SK-N-SH (cell line): Measurements from ENCODE around the gene TP53TG5. TPM values are rescaled to one million over a fixed set of nuclear protein-coding genes. Genes with fewer than 3 reads are reported as not detected.

Source experiments
- CTCF ChIA-PET: fragments of 300-600, 350-600 bp; formaldehyde crosslinking; extraction: SDS; loops from one replicate; lab custom pipeline; 2021; lab: Yijun Ruan, JAX
- POLR2A ChIA-PET: fragments of 350-600 bp; sonication (Branson Sonifier 250); formaldehyde crosslinking; extraction: SDS; loops from one replicate; lab custom pipeline; 2020; ENCODE audit warnings: antibody characterized with exemption, inconsistent platforms; lab: Yijun Ruan, JAX
- DNase-seq: peaks from one replicate; pipeline ENCODE4 v3.0.0; 2012
- H2AFZ ChIP-seq: fragments of 200-600 bp; sonication (generic); 2 replicates; pipeline ENCODE4 v1.8.1; 2016; ENCODE audit warnings: antibody characterized with exemption, mild to moderate bottlenecking, low read depth
- H3F3A ChIP-seq: fragments of 200-600 bp; sonication (generic); replicated peaks from 2 replicates; pipeline ENCODE3; 2016; ENCODE audit warnings: antibody characterized with exemption, mild to moderate bottlenecking; ENCODE audit not compliant: insufficient read depth
- H3K27ac ChIP-seq, 2 experiments: fragments of 200-500 bp in 1 of 2; fragments of 200-600 bp in 1 of 2; sonication (Bioruptor generic) in 1 of 2; sonication (generic), shearing (Covaris generic) in 1 of 2; 2 replicates each; pipeline versions ENCODE4 v1.5.1 to v1.6.1; 2014 to 2016; ENCODE audit warnings: low read depth in 2 of 2, inconsistent platforms in 1 of 2, low read length in 1 of 2, mild to moderate bottlenecking in 1 of 2, mixed read lengths in 1 of 2
- H3K27me3 ChIP-seq: fragments of 200-600 bp; sonication (generic), shearing (Covaris generic); 2 replicates; pipeline ENCODE4 v1.6.1; 2016; ENCODE audit warnings: mixed run types; ENCODE audit not compliant: insufficient read depth
- H3K36me3 ChIP-seq, 2 experiments: fragments of 200-500 bp in 1 of 2; fragments of 200-600 bp in 1 of 2; sonication (Bioruptor generic) in 1 of 2; sonication (generic) in 1 of 2; replicated peaks in 1 of 2; 2 replicates each; pipeline versions ENCODE3 to v1.5.1; 2014 to 2016; ENCODE audit warnings: low read length in 1 of 2, mild to moderate bottlenecking in 1 of 2; ENCODE audit not compliant: insufficient read depth in 2 of 2, control insufficient read depth in 1 of 2
- H3K4me1 ChIP-seq, 2 experiments: fragments of 200-500 bp in 1 of 2; fragments of 200-600 bp in 1 of 2; sonication (Bioruptor generic) in 1 of 2; sonication (generic), shearing (Covaris generic) in 1 of 2; 2 replicates each; pipeline versions ENCODE4 v1.5.1 to v1.6.1; 2014 to 2016; ENCODE audit warnings: low read depth in 1 of 2, low read length in 1 of 2, mixed run types in 1 of 2; ENCODE audit not compliant: insufficient read depth in 2 of 2, control insufficient read depth in 1 of 2
- H3K4me2 ChIP-seq: fragments of 200-600 bp; sonication (generic), shearing (Covaris generic); 2 replicates; pipeline ENCODE4 v1.6.1; 2017; ENCODE audit warnings: mixed run types
- H3K4me3 ChIP-seq, 2 experiments: fragments of 200-500 bp in 1 of 2; fragments of 200-600 bp in 1 of 2; sonication (Bioruptor generic) in 1 of 2; sonication (generic), shearing (Covaris generic) in 1 of 2; 2 replicates each; pipeline versions ENCODE4 v1.5.1 to v1.8.1; 2014 to 2016; ENCODE audit warnings: low read depth in 2 of 2, inconsistent platforms in 1 of 2, low read length in 1 of 2, mild to moderate bottlenecking in 1 of 2, mixed read lengths in 1 of 2, moderate library complexity in 1 of 2
- H3K79me2 ChIP-seq: fragments of 200-600 bp; sonication (generic); 2 replicates; pipeline ENCODE4 v1.8.1; 2017; ENCODE audit warnings: mild to moderate bottlenecking; ENCODE audit not compliant: insufficient read depth
- H3K9ac ChIP-seq: fragments of 200-600 bp; sonication (generic); 2 replicates; pipeline ENCODE4 v1.6.1; 2017; ENCODE audit warnings: mixed run types
- H3K9me2 ChIP-seq: fragments of 200-600 bp; sonication (generic); 2 replicates; pipeline ENCODE4 v1.6.1; 2017; ENCODE audit warnings: mixed run types
- H3K9me3 ChIP-seq: fragments of 200-600 bp; sonication (generic); 2 replicates; pipeline ENCODE4 v1.6.1; 2017; ENCODE audit warnings: mixed run types, mild to moderate bottlenecking, moderate library complexity
- H4K20me1 ChIP-seq: fragments of 200-600 bp; sonication (generic); 2 replicates; pipeline ENCODE4 v1.6.1; 2017; ENCODE audit warnings: mild to moderate bottlenecking, mixed run types; ENCODE audit not compliant: insufficient read depth
- CHD2 ChIP-seq: fragments of 150-350 bp; IDR thresholded peaks from 2 replicates; pipeline ENCODE4 v1.6.1; 2018; ENCODE audit warnings: low read length; ENCODE audit not compliant: partially characterized antibody
- ELF1 ChIP-seq: IDR thresholded peaks from 2 replicates; pipeline ENCODE4 v1.4.0; 2012
- EP300 ChIP-seq, 2 experiments: IDR thresholded peaks; 2 replicates each; pipeline versions ENCODE4 v1.4.0 to v1.6.1; 2012; ENCODE audit warnings: borderline replicate concordance in 1 of 2, low read depth in 1 of 2, low read length in 1 of 2
- EZH2phosphoT487 ChIP-seq: fragments of 200-600 bp; sonication (generic); IDR thresholded peaks from 2 replicates; pipeline ENCODE4 v1.6.1; 2017; ENCODE audit warnings: low read depth, mixed run types, mild to moderate bottlenecking, antibody characterized with exemption, moderate library complexity, borderline replicate concordance
- FOSL2 ChIP-seq: IDR thresholded peaks from 2 replicates; pipeline ENCODE4 v1.4.0; 2012; ENCODE audit warnings: low read depth, mild to moderate bottlenecking, moderate library complexity, borderline replicate concordance
- FOXJ3 ChIP-seq: sonication (generic); formaldehyde crosslinking; IDR thresholded peaks from 2 replicates; pipeline ENCODE4 v1.5.1; 2020; ENCODE audit warnings: mild to moderate bottlenecking, missing genetic modification reagents
- FOXM1 ChIP-seq: IDR thresholded peaks from 2 replicates; pipeline ENCODE4 v1.4.0; 2012; ENCODE audit warnings: low read depth, mild to moderate bottlenecking
- GATA2 ChIP-seq: sonication (generic); formaldehyde crosslinking; IDR thresholded peaks from 2 replicates; pipeline ENCODE4 v1.5.0; 2020; ENCODE audit warnings: mild to moderate bottlenecking, missing genetic modification reagents
- MAX ChIP-seq: IDR thresholded peaks from 2 replicates; pipeline ENCODE4 v1.4.0; 2012; ENCODE audit warnings: low read depth
- MEF2A ChIP-seq: IDR thresholded peaks from 2 replicates; pipeline ENCODE4 v1.4.0; 2012; ENCODE audit warnings: low read depth, borderline replicate concordance
- NRF1 ChIP-seq: IDR thresholded peaks from 2 replicates; pipeline ENCODE4 v1.6.1; 2012; ENCODE audit warnings: low read depth, mild to moderate bottlenecking, low read length
- PBX3 ChIP-seq: IDR thresholded peaks from 2 replicates; pipeline ENCODE4; 2012
- RAD21 ChIP-seq: IDR thresholded peaks from 2 replicates; pipeline ENCODE4 v1.6.1; 2012; ENCODE audit warnings: mild to moderate bottlenecking, low read length
- RCOR1 ChIP-seq: fragments of 150-350 bp; IDR thresholded peaks from 2 replicates; pipeline ENCODE4 v1.6.1; 2017; ENCODE audit warnings: antibody characterized with exemption, low read length
- RXRA ChIP-seq: IDR thresholded peaks from 2 replicates; pipeline ENCODE4 v1.4.0; 2012; ENCODE audit warnings: low read depth, mild to moderate bottlenecking, borderline replicate concordance
- TAF1 ChIP-seq: IDR thresholded peaks from 2 replicates; pipeline ENCODE4 v1.6.1; 2012; ENCODE audit warnings: low read depth, mild to moderate bottlenecking, low read length, moderate library complexity, borderline replicate concordance
- TCF12 ChIP-seq: IDR thresholded peaks from 2 replicates; pipeline ENCODE4 v1.4.0; 2012
- TEAD4 ChIP-seq: IDR thresholded peaks from 2 replicates; pipeline ENCODE4 v1.4.0; 2012; ENCODE audit warnings: mild to moderate bottlenecking, borderline replicate concordance; ENCODE audit not compliant: insufficient read depth
- USF1 ChIP-seq: IDR thresholded peaks from 2 replicates; pipeline ENCODE4 v1.4.0; 2012; ENCODE audit warnings: low read depth, borderline replicate concordance
- YY1 ChIP-seq: IDR thresholded peaks from 2 replicates; pipeline ENCODE4 v1.4.0; 2012; ENCODE audit warnings: low read depth, mild to moderate bottlenecking
- WGBS: methylation state at CpG from one replicate; pipeline ENCODE4 v1.1.6; 2017; ENCODE audit warnings: low lambda C conversion rate; 5-methylcytosine and 5-hydroxymethylcytosine counted together
- polyA plus RNA-seq, 3 experiments: library from polyadenylated mRNA; depleted of rRNA; stranded (reverse); fragments of >200 nt; gene quantifications; 2 replicates each; pipeline ENCODE4 v1.2.3, GENCODE V29; 2012

TP53TG5 gene
- polyA plus RNA-seq, 1 of the 3 experiments (the other 2 are of a cell fraction): not detected

- TF ChIP-seq MEF2A: no peak
- no peak for TF ChIP-seq FOXJ3 (CRISPR knock-in tag)
- TF ChIP-seq USF1: no peak
- TF ChIP-seq RAD21: no peak
- no peak for TF ChIP-seq YY1
- no peak for TF ChIP-seq GATA2 (CRISPR knock-in tag)
- no peak for TF ChIP-seq NRF1
- no peak for TF ChIP-seq MAX
- TF ChIP-seq FOXM1: no peak
- no peak for TF ChIP-seq RCOR1
- no peak for TF ChIP-seq TCF12
- no peak for TF ChIP-seq CHD2
- TF ChIP-seq TAF1: no peak
- no peak for TF ChIP-seq TEAD4
- no peak for TF ChIP-seq FOSL2
- no peak for TF ChIP-seq RXRA
- no peak for TF ChIP-seq EZH2phosphoT487
- no peak for TF ChIP-seq PBX3
- 100% methylated on average over 2 of the region's 2 CpGs for WGBS
Observed at GRCh38 chr20:45423700-45424099, 45.6 kb upstream of the TP53TG5 start.

GRCh38 chr20:45420125-45420524, 42.0 kb upstream of the TP53TG5 start:
- H3K9ac ChIP-seq: no peak overlapping the region
- TF ChIP-seq EP300 (IDR thresholded peaks at IDR 0.05; ENCODE audit: borderline replicate concordance in 1 of 2, low read depth in 1 of 2, low read length in 1 of 2) (no peak), CHD2 (no peak), ELF1 (no peak)
- TF ChIP-seq, all 33 proteins: peak for 0
- Histone ChIP-seq H3F3A (peaks cover 3% of the 10 kb centered on the region), H2AFZ (no peak overlapping the region), H3K27me3 (no peaks in the 10 kb centered on the region), H3K4me3 (no peak overlapping the region), H4K20me1 (no peaks in the 10 kb centered on the region), H3K9me3 (no peaks in the 10 kb centered on the region), H3K9me2 (no peaks in the 10 kb centered on the region), H3K27ac (peak overlapping the region in 1 of 2 experiments; percentile 65; a peak in 2 of 4 replicates), H3K79me2 (peaks cover 24% of the 10 kb centered on the region), H3K4me2 (no peak overlapping the region), H3K4me1 (peaks cover 6 to 7% of the 10 kb centered on the region in 2 experiments), H3K36me3 (peaks cover 25 to 59% of the 10 kb centered on the region in 2 experiments)
- no peak for DNase-seq
- 79% methylated on average over 7 of the region's 8 CpGs for WGBS
- CTCF ChIA-PET: interaction anchor here (0.6 to 1.7 kb wide), 6 partner anchors 13 to 101 kb away, joined by 3 to 15 read pairs (median 3); partner anchors contain the start of gene SYS1
- POLR2A ChIA-PET: no interaction called here

More at GRCh38 chr20:45423700-45424099, 45.6 kb upstream of the TP53TG5 start:
- Histone ChIP-seq H3K9ac (no peak overlapping the region), H3K9me2 (no peaks in the 10 kb centered on the region), H3K27me3 (no peaks in the 10 kb centered on the region), H3K4me3 (no peak overlapping the region), H3F3A (peaks cover 3% of the 10 kb centered on the region), H2AFZ (no peak overlapping the region), H3K4me2 (no peak overlapping the region), H3K27ac (no peak overlapping the region), H3K9me3 (no peaks in the 10 kb centered on the region), H3K4me1 (peaks cover 6 to 20% of the 10 kb centered on the region in 2 experiments; a peak in 2 of 4 replicates), H3K79me2 (no peaks in the 10 kb centered on the region; the same call in 1 of the 2 replicates), H4K20me1 (no peaks in the 10 kb centered on the region), H3K36me3 (peaks cover 25 to 64% of the 10 kb centered on the region in 2 experiments)
- no peak for DNase-seq
- ChIA-PET CTCF (no interaction called here), POLR2A (no interaction called here)
